Occipital lobe (tissue), 2 donors: Measurements from ENCODE around the gene OR51G1. TPM values are rescaled to one million over a fixed set of nuclear protein-coding genes. Genes with fewer than 3 reads are reported as not detected.
"Not testable (repeated sequence)": the region's sequence is repeated elsewhere in the genome, so short reads cannot be mapped to it uniquely, and the experiment has no call there.

Experiments used
- DNase-seq: peaks from one replicate; lab custom pipeline; 2025; lab: John Stamatoyannopoulos, UW
- total RNA-seq: library from RNA; depleted of rRNA; stranded (reverse); fragments of >200 nt; gene quantifications from one replicate; pipeline ENCODE4 v1.2.3, GENCODE V29; 2014

Gene OR51G1
- not detected for total RNA-seq

- no peak for DNase-seq
Measured at GRCh38 chr11:4924239-4924638, at the start of gene OR51G1. Gene OR51G1, minus strand, starts transcription at chr11:4924339. Its CDS starts 0 bp downstream, at chr11:4924339.

- no peak for DNase-seq
Measured at GRCh38 chr11:4962816-4963215, 38.7 kb upstream of the OR51G1 start.

GRCh38 chr11:4960877-4961276 lies 36.7 kb upstream of the OR51G1 start:
- DNase-seq = no peak

- no peak for DNase-seq
Measured at GRCh38 chr11:4957396-4957795, 33.3 kb upstream of the OR51G1 start.

- not testable (repeated sequence) for DNase-seq
Measured at GRCh38 chr11:4955613-4956012, 31.5 kb upstream of the OR51G1 start, which contains the start of gene OR51A2. Gene OR51A2, minus strand, starts transcription at chr11:4955713. Its CDS starts 0 bp downstream, at chr11:4955713.

GRCh38 chr11:4947505-4947904 lies 23.4 kb upstream of the OR51G1 start, which contains the start of gene OR51A4:
Gene OR51A4, minus strand, starts transcription at chr11:4947605. Its CDS starts 505 bp downstream, at chr11:4947100.
- no peak for DNase-seq

GRCh38 chr11:4936745-4937144 lies 12.6 kb upstream of the OR51G1 start:
- DNase-seq = no peak

GRCh38 chr11:4932751-4933150 lies 8.6 kb upstream of the OR51G1 start:
- no peak for DNase-seq

GRCh38 chr11:4926608-4927007 lies 2.5 kb upstream of the OR51G1 start:
- DNase-seq = no peak

GRCh38 chr11:4922304-4922703 lies 1.8 kb downstream of the OR51G1 start:
- no peak for DNase-seq

- DNase-seq = no peak
Measured at GRCh38 chr11:4921796-4922195, 2.3 kb downstream of the OR51G1 start.

- DNase-seq = no peak
Measured at GRCh38 chr11:4919250-4919649, 4.9 kb downstream of the OR51G1 start, which contains the start of gene OR51G2. Gene OR51G2, minus strand, starts transcription at chr11:4919350. Its CDS starts 3,687 bp downstream, at chr11:4915663.

- no peak for DNase-seq
Measured at GRCh38 chr11:4916581-4916980, 7.6 kb downstream of the OR51G1 start.

GRCh38 chr11:4903484-4903883 lies 20.7 kb downstream of the OR51G1 start, which contains the start of gene OR51A7:
Gene OR51A7, plus strand, starts transcription at chr11:4903783. Its CDS starts 3,587 bp downstream, at chr11:4907370.
- DNase-seq = no peak

GRCh38 chr11:4891996-4892640 lies 32.0 kb downstream of the OR51G1 start:
- DNase-seq = no peak

- DNase-seq = no peak
Measured at GRCh38 chr11:4890279-4890678, 33.9 kb downstream of the OR51G1 start.

GRCh38 chr11:4887591-4887990 lies 36.5 kb downstream of the OR51G1 start:
- no peak for DNase-seq

- no peak for DNase-seq
Measured at GRCh38 chr11:4886186-4886585, 38.0 kb downstream of the OR51G1 start.

GRCh38 chr11:4884361-4884760 lies 39.8 kb downstream of the OR51G1 start:
- DNase-seq = no peak

GRCh38 chr11:4882543-4882942 lies 41.6 kb downstream of the OR51G1 start:
- DNase-seq = no peak

- no peak for DNase-seq
Measured at GRCh38 chr11:4881860-4882500, 42.2 kb downstream of the OR51G1 start, which contains the start of gene OR51T1. Gene OR51T1, plus strand, starts transcription at chr11:4881900. Its CDS starts 0 bp downstream, at chr11:4881900.

- no peak for DNase-seq
Measured at GRCh38 chr11:4881188-4881587, 43.0 kb downstream of the OR51G1 start.
